ENCODE results near the gene KCNQ5. TPM values are rescaled to one million over a fixed set of nuclear protein-coding genes. Genes with fewer than 3 reads are reported as not detected.

Gene KCNQ5
- total RNA-seq, 1 donor from 2014 or later = 1.7 TPM

DNA sequence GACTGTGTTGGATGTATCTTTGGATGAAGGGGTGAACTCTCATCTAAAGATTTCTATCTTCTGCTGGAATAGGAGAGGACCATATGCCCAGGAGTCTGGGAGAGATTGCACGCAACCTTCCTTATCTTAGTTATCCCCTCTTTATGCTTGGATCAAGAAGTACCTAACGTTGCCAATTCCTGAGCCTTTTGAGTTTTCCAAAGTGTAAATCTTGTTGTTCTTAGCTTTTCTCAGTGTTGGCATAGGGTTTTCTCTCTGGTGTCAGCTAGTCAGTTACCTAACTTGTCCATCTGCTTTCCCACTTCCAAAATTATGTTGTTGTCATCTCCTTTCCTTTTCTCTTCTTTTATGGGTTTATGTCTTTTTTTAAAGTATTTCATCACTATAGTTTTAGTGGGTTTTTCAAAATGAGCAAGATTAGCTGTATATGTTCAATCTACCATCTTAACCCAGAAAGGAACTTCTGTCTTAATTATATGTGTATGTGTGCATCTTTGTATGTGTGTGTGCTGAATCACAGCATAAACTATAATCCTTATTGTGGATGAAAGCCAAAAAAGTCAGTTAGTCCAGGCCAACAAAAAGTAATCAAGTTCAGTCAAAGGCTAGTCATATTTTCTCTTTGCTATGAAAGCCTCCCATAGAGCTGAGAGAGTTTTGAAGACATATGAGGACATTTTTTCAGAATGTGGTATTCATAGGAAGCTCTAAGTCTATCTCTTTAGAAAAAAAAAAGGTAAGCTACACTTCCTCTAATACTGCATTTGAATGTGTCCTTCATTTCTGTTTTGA, 531.3 kb downstream of the KCNQ5 start:
- TF ChIP-seq, protein P1, sequence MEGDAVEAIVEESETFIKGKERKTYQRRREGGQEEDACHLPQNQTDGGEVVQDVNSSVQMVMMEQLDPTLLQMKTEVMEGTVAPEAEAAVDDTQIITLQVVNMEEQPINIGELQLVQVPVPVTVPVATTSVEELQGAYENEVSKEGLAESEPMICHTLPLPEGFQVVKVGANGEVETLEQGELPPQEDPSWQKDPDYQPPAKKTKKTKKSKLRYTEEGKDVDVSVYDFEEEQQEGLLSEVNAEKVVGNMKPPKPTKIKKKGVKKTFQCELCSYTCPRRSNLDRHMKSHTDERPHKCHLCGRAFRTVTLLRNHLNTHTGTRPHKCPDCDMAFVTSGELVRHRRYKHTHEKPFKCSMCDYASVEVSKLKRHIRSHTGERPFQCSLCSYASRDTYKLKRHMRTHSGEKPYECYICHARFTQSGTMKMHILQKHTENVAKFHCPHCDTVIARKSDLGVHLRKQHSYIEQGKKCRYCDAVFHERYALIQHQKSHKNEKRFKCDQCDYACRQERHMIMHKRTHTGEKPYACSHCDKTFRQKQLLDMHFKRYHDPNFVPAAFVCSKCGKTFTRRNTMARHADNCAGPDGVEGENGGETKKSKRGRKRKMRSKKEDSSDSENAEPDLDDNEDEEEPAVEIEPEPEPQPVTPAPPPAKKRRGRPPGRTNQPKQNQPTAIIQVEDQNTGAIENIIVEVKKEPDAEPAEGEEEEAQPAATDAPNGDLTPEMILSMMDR (conservative IDR thresholded peaks at IDR 0.05; ENCODE audit: low read depth, low read length) = no peak
- DNase-seq (ENCODE audit: low read depth) = no peak
- no peak overlapping the region for H3K4me3 ChIP-seq (ENCODE audit: low read depth, low read length)

DNA sequence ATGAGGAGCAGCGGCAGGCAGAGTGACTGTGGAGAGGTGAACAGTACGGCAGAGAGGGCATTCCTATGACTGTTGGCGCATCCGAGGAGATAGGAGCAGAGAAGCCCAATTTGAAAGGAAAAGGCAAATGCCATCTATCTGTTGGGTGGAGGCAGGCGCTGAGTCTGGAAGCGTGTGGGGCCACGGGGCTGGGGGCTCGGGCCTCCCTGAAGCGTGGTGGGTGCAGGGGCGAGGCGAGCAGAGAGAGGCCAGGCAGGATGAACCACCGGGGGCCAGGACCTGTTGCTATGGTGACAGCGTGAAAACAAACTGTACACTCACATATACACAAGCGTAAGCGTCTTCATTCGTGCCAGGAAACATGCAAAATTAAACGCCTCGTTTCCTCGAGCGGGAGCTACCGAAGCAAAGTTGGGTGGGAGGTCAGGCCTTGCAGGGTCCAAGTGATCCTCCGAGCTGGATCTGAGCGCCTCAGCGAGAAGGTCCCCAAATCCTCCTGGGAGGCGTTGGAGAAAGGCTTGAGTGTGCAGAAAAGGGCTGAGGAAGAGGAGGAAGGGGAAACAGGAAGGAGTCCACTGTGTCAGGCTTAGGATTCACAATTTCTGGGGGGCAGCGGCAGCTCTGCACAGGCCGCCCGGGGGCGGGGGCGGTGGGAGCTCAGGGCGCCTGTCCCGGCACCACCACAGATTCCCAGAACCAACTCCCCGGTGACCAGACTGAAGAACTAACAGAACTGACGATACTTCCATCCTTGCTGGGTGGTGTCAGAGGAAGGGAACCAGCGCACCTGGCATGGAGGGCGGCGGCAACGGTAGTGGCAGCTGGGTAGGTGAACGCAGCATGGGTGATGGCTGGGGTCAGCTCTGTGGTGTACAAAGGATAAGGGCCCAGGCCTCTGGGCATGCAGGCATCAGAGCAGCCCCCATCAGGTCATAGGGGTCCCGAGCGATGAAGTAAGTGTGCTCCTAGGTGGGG, 535.2 kb downstream of the KCNQ5 start:
- DNase-seq (ENCODE audit: low read depth) = no peak

DNA sequence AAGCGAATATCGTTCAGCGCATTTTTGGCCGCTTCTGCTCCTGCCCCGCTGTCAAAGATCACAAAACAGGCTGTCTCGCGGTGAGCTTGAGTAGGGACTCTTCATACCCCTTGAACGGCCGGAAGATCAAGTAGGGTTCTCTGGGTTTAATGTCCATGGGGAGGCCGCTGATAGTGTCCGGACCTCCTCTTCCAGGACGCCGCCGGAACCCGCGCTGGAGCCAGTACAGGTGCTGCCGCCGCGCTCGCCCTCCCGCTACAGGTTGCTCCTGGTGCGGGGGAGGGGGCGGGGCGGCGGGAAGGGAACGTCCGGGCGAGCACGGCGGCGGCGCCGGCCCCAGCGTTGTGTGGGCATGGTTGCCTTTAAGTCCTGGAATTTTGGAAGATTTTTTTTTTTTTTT, 536.0 kb downstream of the KCNQ5 start:
- TF ChIP-seq, protein P1 (conservative IDR thresholded peaks at IDR 0.05; ENCODE audit: low read depth, low read length) = no peak
- H3K4me3 ChIP-seq (ENCODE audit: low read depth, low read length) = no peak overlapping the region
- DNase-seq (ENCODE audit: low read depth) = no peak

More for the DNA sequence above, 535.2 kb downstream of the KCNQ5 start:
- H3K4me3 ChIP-seq (ENCODE audit: low read depth, low read length) = no peak overlapping the region
- TF ChIP-seq, protein P1 (conservative IDR thresholded peaks at IDR 0.05; ENCODE audit: low read depth, low read length) = no peak

DNA sequence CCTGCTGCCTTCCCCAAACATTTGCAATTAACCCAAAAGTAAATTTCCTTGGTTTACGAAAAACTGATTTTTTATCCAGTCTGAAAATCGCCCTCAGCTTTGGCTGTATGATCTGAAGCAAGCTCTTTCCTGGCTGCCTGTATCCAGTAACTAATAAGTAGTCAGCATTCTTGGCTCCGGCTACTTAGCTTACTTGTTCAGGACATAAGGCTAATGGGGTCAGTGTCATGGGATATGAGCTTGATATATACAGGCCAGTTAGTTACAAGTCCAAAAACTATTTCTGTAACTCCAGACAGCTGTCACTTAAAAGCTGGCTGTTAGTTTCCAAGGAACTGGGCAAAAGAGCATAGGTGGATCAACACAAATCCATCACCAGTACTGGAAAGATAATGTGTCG, 547.2 kb downstream of the KCNQ5 start:
- DNase-seq (ENCODE audit: low read depth) = no peak
- H3K4me3 ChIP-seq (ENCODE audit: low read depth, low read length) = no peak overlapping the region
- TF ChIP-seq, protein P1 (conservative IDR thresholded peaks at IDR 0.05; ENCODE audit: low read depth, low read length) = no peak

DNA sequence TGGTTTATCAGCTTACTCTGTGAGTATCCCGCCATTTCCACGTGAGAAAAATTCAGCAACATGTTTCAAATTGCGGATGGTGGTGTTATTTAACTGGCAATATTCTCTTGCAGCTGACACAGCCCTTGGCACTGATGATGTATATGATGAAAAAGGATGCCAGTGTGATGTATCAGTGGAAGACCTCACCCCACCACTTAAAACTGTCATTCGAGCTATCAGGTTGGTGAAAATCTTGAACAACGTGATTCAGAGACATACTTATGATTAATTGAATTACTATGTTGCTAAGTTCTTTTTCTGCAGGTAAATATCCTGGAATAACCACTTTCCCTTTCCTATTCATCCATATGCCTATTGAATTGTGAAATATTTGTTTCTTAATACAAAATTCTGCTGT, 547.8 kb downstream of the KCNQ5 start:
- no peak for DNase-seq (ENCODE audit: low read depth)
- TF ChIP-seq, protein P1 (conservative IDR thresholded peaks at IDR 0.05; ENCODE audit: low read depth, low read length) = no peak
- H3K4me3 ChIP-seq (ENCODE audit: low read depth, low read length) = no peak overlapping the region

DNA sequence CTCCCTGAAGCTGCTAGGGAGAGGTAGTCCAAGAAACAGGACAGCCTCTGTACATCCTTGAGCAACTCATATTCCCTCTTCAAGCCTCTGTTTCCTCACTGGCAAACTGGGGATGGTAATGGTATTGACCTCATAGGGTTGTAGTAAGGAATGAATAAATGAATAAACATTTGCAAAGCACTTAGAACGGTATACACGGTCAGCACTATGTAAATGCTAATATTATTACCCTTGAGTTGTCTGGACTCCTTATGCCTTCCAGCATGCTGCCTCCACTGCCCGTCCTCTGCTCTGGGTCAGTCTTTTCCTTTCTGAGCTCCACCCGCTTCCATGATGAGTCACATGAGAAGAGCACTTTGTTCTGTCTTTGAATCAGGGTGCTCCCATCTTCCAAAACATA, 552.8 kb downstream of the KCNQ5 start:
- H3K4me3 ChIP-seq (ENCODE audit: low read depth, low read length) = no peak overlapping the region
- no peak for DNase-seq (ENCODE audit: low read depth)
- TF ChIP-seq, protein P1 (conservative IDR thresholded peaks at IDR 0.05; ENCODE audit: low read depth, low read length) = no peak

Data from epithelial cell of proximal tubule (primary cell).